NB4 (cell line): ENCODE measurements around the gene TCEAL2.

Experiments used
- CTCF ChIP-seq: IDR thresholded peaks from one replicate; pipeline ENCODE4 v1.5.1; 2012; ENCODE audit warnings: low read depth, low read length
- POLR2A ChIP-seq: IDR thresholded peaks from 2 replicates; pipeline ENCODE4 v1.6.1; 2011; ENCODE audit warnings: mild to moderate bottlenecking; ENCODE audit not compliant: insufficient read length; ENCODE audit errors: extremely low read depth

GRCh38 chrX:102126863-102127262 lies 1.4 kb downstream of the TCEAL2 start:
- no peak for TF ChIP-seq POLR2A
- no peak for TF ChIP-seq CTCF
